GM15510 (cell line): Measurements from ENCODE around the gene C16orf92.

Experiments used
- POLR2A ChIP-seq: IDR thresholded peaks from 3 replicates; pipeline ENCODE4 v1.6.1; 2011; ENCODE audit warnings: borderline replicate concordance; ENCODE audit not compliant: insufficient read length; ENCODE audit errors: extremely low read depth

C16orf92 gene

GRCh38 chr16:29994600-29995323 is 28.2 kb upstream of the C16orf92 start:
- TF ChIP-seq POLR2A, result no peak

GRCh38 chr16:29995324-29995910 is 27.6 kb upstream of the C16orf92 start, which contains the start of gene HIRIP3:
Gene HIRIP3, minus strand, starts transcription at chr16:29995617. Its CDS starts 12 bp downstream, at chr16:29995605.
- TF ChIP-seq POLR2A, result peak; percentile 39

GRCh38 chr16:29995911-29996765 is 26.9 kb upstream of the C16orf92 start, which contains the start of gene INO80E:
Gene INO80E, plus strand, starts transcription at chr16:29996241. Its CDS starts 70 bp downstream, at chr16:29996311.
- peak; percentile 70 for TF ChIP-seq POLR2A

- TF ChIP-seq POLR2A, result no peak
Observed at GRCh38 chr16:29996766-29997250, 26.2 kb upstream of the C16orf92 start.

- TF ChIP-seq POLR2A, result no peak
Observed at GRCh38 chr16:29999605-30000004, 23.4 kb upstream of the C16orf92 start.

- no peak for TF ChIP-seq POLR2A
Observed at GRCh38 chr16:30000735-30001631, 22.0 kb upstream of the C16orf92 start.

GRCh38 chr16:30002614-30003346 is 20.2 kb upstream of the C16orf92 start:
- TF ChIP-seq POLR2A, result no peak

- TF ChIP-seq POLR2A, result no peak
Observed at GRCh38 chr16:30003670-30004423, 19.2 kb upstream of the C16orf92 start.

GRCh38 chr16:30004424-30004776 is 18.6 kb upstream of the C16orf92 start:
- no peak for TF ChIP-seq POLR2A

- TF ChIP-seq POLR2A, result no peak
Observed at GRCh38 chr16:30004811-30005242, 18.2 kb upstream of the C16orf92 start.

GRCh38 chr16:30005341-30006094 is 17.5 kb upstream of the C16orf92 start:
- peak; percentile 10 for TF ChIP-seq POLR2A

GRCh38 chr16:30006095-30006473 is 16.9 kb upstream of the C16orf92 start:
- TF ChIP-seq POLR2A, result no peak
